ENCODE data around the gene C12orf75.

Gene C12orf75

GRCh38 chr12:105330283-105330930 is at the start of gene C12orf75:
Gene C12orf75, plus strand, starts transcription at chr12:105330691. Its CDS starts 201 bp downstream, at chr12:105330892.
- no peak for TF ChIP-seq CTCF (IDR thresholded peaks at IDR 0.05; ENCODE audit: borderline replicate concordance, control extremely low read depth, extremely low read depth, insufficient read depth, missing control alignments)
- DNase-seq (ENCODE audit: low spot score) = peak; percentile 95

DNA sequence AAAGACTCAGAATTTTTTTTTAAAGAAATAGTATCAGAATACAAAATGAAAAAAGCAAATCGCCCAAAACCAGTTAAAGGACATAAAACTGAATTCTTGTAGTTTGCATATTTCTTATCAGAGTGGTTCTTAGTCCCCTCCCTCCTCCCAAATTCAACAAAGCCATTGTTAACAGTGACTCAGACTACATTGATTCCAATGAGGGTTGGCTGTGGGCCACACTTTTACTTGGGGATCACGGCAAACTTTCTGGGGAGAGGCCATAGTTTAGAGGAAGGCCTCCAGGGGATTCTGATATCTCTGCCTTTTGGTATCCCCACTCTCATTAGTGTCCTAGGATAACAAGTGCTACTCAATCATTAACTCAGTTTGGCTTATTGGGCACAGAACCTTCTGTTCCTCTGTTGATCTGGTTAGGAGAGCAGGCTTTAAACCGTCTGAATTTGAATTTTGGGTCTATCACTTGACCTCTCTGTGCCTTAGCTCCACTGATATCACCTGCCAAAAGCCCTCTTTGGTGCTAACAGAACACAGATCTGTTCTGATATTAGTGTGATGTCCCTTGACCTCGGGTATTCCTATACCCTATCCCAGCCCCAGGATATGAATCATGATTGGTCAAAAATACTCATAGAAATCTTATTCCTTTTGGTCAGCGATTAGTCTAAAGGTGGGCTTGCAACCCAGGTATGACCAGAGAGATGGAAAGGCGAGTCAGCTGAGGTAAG is 49.4 kb upstream of the C12orf75 start:
- in situ Hi-C loops (cut with MboI; ENCODE audit: low sequenced_read_pairs, unreplicated experiment) = loop anchor here (10.0 kb wide), 1 partner anchor 104 kb away; no protein-coding TSS in a partner anchor
- TF ChIP-seq CTCF (IDR thresholded peaks at IDR 0.05; ENCODE audit: borderline replicate concordance, control extremely low read depth, extremely low read depth, insufficient read depth, missing control alignments) = no peak
- DNase-seq (ENCODE audit: low spot score) = no peak

More at GRCh38 chr12:105330283-105330930, at the start of gene C12orf75:
- in situ Hi-C loops (cut with MboI; ENCODE audit: low sequenced_read_pairs, unreplicated experiment) = no loop called here

GRCh38 chr12:105281694-105282049 is 48.8 kb upstream of the C12orf75 start:
- DNase-seq (ENCODE audit: low spot score) = no peak
- in situ Hi-C loops (cut with MboI; ENCODE audit: low sequenced_read_pairs, unreplicated experiment) = loop anchor here (10.0 kb wide), 1 partner anchor 103 kb away; no protein-coding TSS in a partner anchor
- TF ChIP-seq CTCF (IDR thresholded peaks at IDR 0.05; ENCODE audit: borderline replicate concordance, control extremely low read depth, extremely low read depth, insufficient read depth, missing control alignments) = no peak

DNA sequence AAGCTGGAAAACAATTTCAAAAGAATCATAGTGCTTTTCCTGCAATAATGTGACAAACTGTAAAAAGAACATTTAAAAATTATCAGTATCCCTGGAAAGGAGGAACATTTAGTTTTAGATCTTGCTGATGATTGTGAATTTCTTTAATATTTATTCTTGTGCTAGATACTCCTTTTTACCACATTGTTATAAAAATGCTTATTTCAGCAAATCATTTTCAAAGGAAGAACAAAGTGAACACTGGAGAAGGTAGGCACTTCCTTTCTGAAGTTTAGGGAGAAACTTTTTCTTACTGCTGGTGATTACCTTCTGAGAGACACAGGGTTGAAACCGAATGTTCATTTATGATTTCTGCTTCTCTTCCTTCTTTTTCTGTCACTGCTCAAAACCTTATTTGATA is 45.1 kb upstream of the C12orf75 start:
- no peak for TF ChIP-seq CTCF (IDR thresholded peaks at IDR 0.05; ENCODE audit: borderline replicate concordance, control extremely low read depth, extremely low read depth, insufficient read depth, missing control alignments)
- in situ Hi-C loops (cut with MboI; ENCODE audit: low sequenced_read_pairs, unreplicated experiment) = loop anchor here (10.0 kb wide), 1 partner anchor 99 kb away; no protein-coding TSS in a partner anchor
- DNase-seq (ENCODE audit: low spot score) = no peak

DNA sequence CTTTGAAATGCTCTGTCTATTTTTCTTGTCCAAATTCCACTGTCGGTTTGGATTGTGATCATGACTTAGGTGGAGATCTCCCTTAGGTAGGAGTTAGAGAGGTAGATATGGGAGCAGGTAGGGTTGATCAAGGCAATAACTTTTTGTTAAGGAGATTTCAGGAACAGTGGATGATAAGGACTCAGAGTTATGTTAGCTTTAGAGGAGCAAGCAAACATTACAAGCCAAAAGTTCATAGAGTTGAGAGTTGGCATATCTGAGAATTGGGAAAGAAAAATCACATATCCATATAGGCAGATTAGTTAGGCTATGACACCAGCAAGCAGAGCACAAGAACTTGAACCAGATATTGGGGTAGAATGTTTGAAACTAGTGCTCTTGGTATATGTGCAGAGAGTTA is 43.1 kb upstream of the C12orf75 start:
- no peak for TF ChIP-seq CTCF (IDR thresholded peaks at IDR 0.05; ENCODE audit: borderline replicate concordance, control extremely low read depth, extremely low read depth, insufficient read depth, missing control alignments)
- DNase-seq (ENCODE audit: low spot score) = no peak
- in situ Hi-C loops (cut with MboI; ENCODE audit: low sequenced_read_pairs, unreplicated experiment) = loop anchor here (10.0 kb wide), 1 partner anchor 97 kb away; no protein-coding TSS in a partner anchor

- no peak for TF ChIP-seq CTCF (IDR thresholded peaks at IDR 0.05; ENCODE audit: borderline replicate concordance, control extremely low read depth, extremely low read depth, insufficient read depth, missing control alignments)
- in situ Hi-C loops (cut with MboI; ENCODE audit: low sequenced_read_pairs, unreplicated experiment) = loop anchor here (10.0 kb wide), 1 partner anchor 96 kb away; no protein-coding TSS in a partner anchor
- DNase-seq (ENCODE audit: low spot score) = no peak
These were observed 42.0 kb upstream of the C12orf75 start for GRCh38 chr12:105288311-105288996.
